Gastrocnemius medialis (tissue), 4 donors: ENCODE results near the gene NLGN1. TPM values are rescaled to one million over a fixed set of nuclear protein-coding genes. Genes with fewer than 3 reads are reported as not detected.

Experiments used
- ATAC-seq, 2 donors: fragments of 150-250 bp; one replicate each; pipeline ENCODE4 v1.9.1; 2016
- DNase-seq, 2 donors: peaks; one replicate each; pipeline ENCODE4 v3.0.0-alpha.2; 2019
- H3K27ac ChIP-seq, 4 donors: fragments of 200-600 bp; sonication (generic); 1 replicate in 1 of 4; 2 replicates in 3 of 4; pipeline ENCODE4 v1.5.1; 2016 to 2018; ENCODE audit warnings: mild to moderate bottlenecking in 2 of 4, moderate library complexity in 1 of 4
- H3K27me3 ChIP-seq, 3 donors: fragments of 200-600 bp; sonication (generic) in 2 of 3; 1 replicate in 1 of 3; 2 replicates in 2 of 3; pipeline versions ENCODE4 v1.5.1 to v1.6.0; 2016 to 2019; ENCODE audit warnings: mild to moderate bottlenecking in 1 of 3, moderate library complexity in 1 of 3
- H3K36me3 ChIP-seq, 2 donors: fragments of 200-600 bp; sonication (generic) in 1 of 2; one replicate each; pipeline ENCODE4 v1.5.1; 2017 to 2018
- H3K4me1 ChIP-seq, 2 donors: fragments of 200-600 bp; sonication (generic) in 1 of 2; one replicate each; pipeline ENCODE4 v1.5.1; 2016 to 2017; ENCODE audit warnings: mild to moderate bottlenecking in 2 of 2
- H3K4me3 ChIP-seq, 4 donors: fragments of 200-600 bp; sonication (generic) in 3 of 4; 1 replicate in 1 of 4; 2 replicates in 3 of 4; pipeline ENCODE4 v1.5.1; 2016 to 2019; ENCODE audit warnings: mild to moderate bottlenecking in 2 of 4
- H3K9me3 ChIP-seq, 3 donors: fragments of 200-600 bp; sonication (generic) in 2 of 3; 1 replicate in 1 of 3; 2 replicates in 2 of 3; pipeline ENCODE4 v1.5.1; 2016 to 2019
- CTCF ChIP-seq, 5 experiments: fragments of 450-650 bp in 3 of 5; fragments of 200-600 bp in 2 of 5; sonication (generic) in 2 of 5; IDR thresholded peaks in 4 of 5; conservative IDR thresholded peaks in 1 of 5; 1 replicate in 4 of 5; 2 replicates in 1 of 5; pipeline ENCODE4 v1.5.1; 2016 to 2019; ENCODE audit warnings: antibody characterized with exemption in 5 of 5, mild to moderate bottlenecking in 3 of 5, moderate library complexity in 3 of 5
- POLR2A ChIP-seq, 2 donors: fragments of 450-650 bp; IDR thresholded peaks; one replicate each; pipeline ENCODE4 v1.6.1; 2017; ENCODE audit warnings: antibody characterized with exemption in 2 of 2, mild to moderate bottlenecking in 2 of 2, moderate library complexity in 2 of 2
- in situ Hi-C, 4 donors: fragments of 200-750 bp; cut with MboI; loops; one replicate each; pipeline versions ENCODE4 v1.15.0 to v1.8.0; 2017; ENCODE audit warnings: low sequenced_read_pairs in 4 of 4
- intact Hi-C: fragments of 100-400 bp; cut with DNase I; formaldehyde crosslinking; loops from one replicate; pipeline ENCODE4 v1.15.1; 2023; ENCODE audit warnings: low total_unique reads
- total RNA-seq, 4 donors: library from RNA; depleted of rRNA; stranded (reverse); fragments of >200 nt; gene quantifications; one replicate each; pipeline versions ENCODE4 v1.1.0 to v1.2.3, GENCODE V29; 2016

Gene NLGN1
- total RNA-seq, 4 donors from 2014 or later, result 0.52 to 1.9 (median 1.1) TPM

- Histone ChIP-seq H3K27me3 (peaks cover 12 to 20% (median 16%) of the 10 kb centered on the region in 3 donors), H3K4me3 (no peak overlapping the region), H3K36me3 (no peaks in the 10 kb centered on the region), H3K9me3 (no peaks in the 10 kb centered on the region), H3K27ac (no peak overlapping the region), H3K4me1 (peaks cover 6% of the 10 kb centered on the region in 2 donors)
- no peak for DNase-seq
- no peak for ATAC-seq
- intact Hi-C loops, result no loop called here
- TF ChIP-seq CTCF (IDR thresholded peaks at IDR 0.05 in 4 of 5, conservative IDR thresholded peaks at IDR 0.05 in 1 of 5), result no peak
- no peak for TF ChIP-seq POLR2A (IDR thresholded peaks at IDR 0.05)
- in situ Hi-C loops, result no loop called here
Observed at GRCh38 chr3:173402656-173403055, 5.1 kb downstream of the NLGN1 start.

GRCh38 chr3:173403376-173403775, 5.8 kb downstream of the NLGN1 start:
- H3K4me1 ChIP-seq, result peaks cover 3% of the 10 kb centered on the region in 2 donors
- no peaks in the 10 kb centered on the region for H3K36me3 ChIP-seq
- TF ChIP-seq POLR2A (IDR thresholded peaks at IDR 0.05) (no peak), CTCF (IDR thresholded peaks at IDR 0.05 in 4 of 5, conservative IDR thresholded peaks at IDR 0.05 in 1 of 5) (no peak)
- ATAC-seq (no peak), DNase-seq (no peak)
- in situ Hi-C loops, result no loop called here
- H3K27ac ChIP-seq, result no peak overlapping the region
- no peak overlapping the region for H3K4me3 ChIP-seq
- H3K27me3 ChIP-seq, result peaks cover 9 to 14% (median 12%) of the 10 kb centered on the region in 3 donors
- no peaks in the 10 kb centered on the region for H3K9me3 ChIP-seq
- intact Hi-C loops, result no loop called here

GRCh38 chr3:173404156-173404555, 6.6 kb downstream of the NLGN1 start:
- Histone ChIP-seq H3K9me3 (no peaks in the 10 kb centered on the region), H3K36me3 (no peaks in the 10 kb centered on the region), H3K4me3 (no peak overlapping the region), H3K4me1 (no peaks in the 10 kb centered on the region), H3K27me3 (peaks cover 2 to 12% (median 6%) of the 10 kb centered on the region in 3 donors), H3K27ac (no peak overlapping the region)
- no peak for TF ChIP-seq CTCF (IDR thresholded peaks at IDR 0.05 in 4 of 5, conservative IDR thresholded peaks at IDR 0.05 in 1 of 5)
- no peak for TF ChIP-seq POLR2A (IDR thresholded peaks at IDR 0.05)
- DNase-seq, result no peak
- intact Hi-C loops (no loop called here), in situ Hi-C loops (no loop called here)
- no peak for ATAC-seq

GRCh38 chr3:173410436-173410835, 12.9 kb downstream of the NLGN1 start:
- intact Hi-C loops, result no loop called here
- H3K36me3 ChIP-seq, result no peaks in the 10 kb centered on the region
- H3K4me1 ChIP-seq, result no peaks in the 10 kb centered on the region
- H3K27me3 ChIP-seq, result no peaks in the 10 kb centered on the region
- DNase-seq (no peak), ATAC-seq (no peak)
- no peaks in the 10 kb centered on the region for H3K9me3 ChIP-seq
- TF ChIP-seq CTCF (IDR thresholded peaks at IDR 0.05 in 4 of 5, conservative IDR thresholded peaks at IDR 0.05 in 1 of 5) (no peak), POLR2A (IDR thresholded peaks at IDR 0.05) (no peak)
- H3K27ac ChIP-seq, result no peak overlapping the region
- in situ Hi-C loops, result no loop called here
- no peak overlapping the region for H3K4me3 ChIP-seq

- in situ Hi-C loops, result no loop called here
- TF ChIP-seq POLR2A (IDR thresholded peaks at IDR 0.05) (no peak), CTCF (IDR thresholded peaks at IDR 0.05 in 4 of 5, conservative IDR thresholded peaks at IDR 0.05 in 1 of 5) (no peak)
- intact Hi-C loops, result no loop called here
Observed at GRCh38 chr3:173410849-173411248, 13.3 kb downstream of the NLGN1 start.

More at GRCh38 chr3:173410849-173411248, 13.3 kb downstream of the NLGN1 start:
- H3K4me1 ChIP-seq, result no peaks in the 10 kb centered on the region
- no peak overlapping the region for H3K27ac ChIP-seq
- H3K4me3 ChIP-seq, result no peak overlapping the region
- no peaks in the 10 kb centered on the region for H3K27me3 ChIP-seq
- ATAC-seq (no peak), DNase-seq (no peak)
- H3K9me3 ChIP-seq, result no peaks in the 10 kb centered on the region
- H3K36me3 ChIP-seq, result no peaks in the 10 kb centered on the region
